Fibroblast of mammary gland (primary cell): ENCODE data around the gene GOLGB1.

Experiments
- DNase-seq: peaks from one replicate; pipeline ENCODE4 v3.0.0-alpha.2; 2010; ENCODE audit warnings: low read depth
- H3K4me3 ChIP-seq: 2 replicates; pipeline ENCODE4 v1.5.1; 2011; ENCODE audit warnings: low read depth, mild to moderate bottlenecking, low read length, moderate library complexity; ENCODE audit not compliant: control insufficient read depth
- TF ChIP-seq, protein P1 (sequence below): conservative IDR thresholded peaks from 2 replicates; pipeline ENCODE4 v1.5.1; 2011; ENCODE audit warnings: low read depth, low read length, inconsistent platforms; ENCODE audit not compliant: control insufficient read depth, insufficient read depth

Gene GOLGB1

DNA sequence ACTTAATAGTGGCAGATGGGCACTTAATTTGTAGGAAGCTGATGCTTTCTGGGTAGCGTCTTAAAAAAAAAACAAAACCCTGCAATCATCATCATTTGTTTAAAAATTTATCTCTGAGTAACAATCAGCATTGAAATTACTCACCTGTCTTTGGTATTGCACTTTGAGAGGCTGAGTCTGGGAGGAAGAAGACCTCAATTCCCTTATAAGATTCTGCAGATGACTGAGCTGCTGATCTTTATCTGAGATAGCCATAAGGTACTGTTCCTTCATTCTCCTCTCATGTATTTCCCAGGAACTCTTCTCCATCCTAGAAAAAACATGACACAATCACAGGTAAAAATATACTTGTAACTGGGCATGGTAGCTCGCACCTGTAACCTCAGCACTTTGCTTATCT is 72.4 kb downstream of the GOLGB1 start:
- TF ChIP-seq, protein P1, sequence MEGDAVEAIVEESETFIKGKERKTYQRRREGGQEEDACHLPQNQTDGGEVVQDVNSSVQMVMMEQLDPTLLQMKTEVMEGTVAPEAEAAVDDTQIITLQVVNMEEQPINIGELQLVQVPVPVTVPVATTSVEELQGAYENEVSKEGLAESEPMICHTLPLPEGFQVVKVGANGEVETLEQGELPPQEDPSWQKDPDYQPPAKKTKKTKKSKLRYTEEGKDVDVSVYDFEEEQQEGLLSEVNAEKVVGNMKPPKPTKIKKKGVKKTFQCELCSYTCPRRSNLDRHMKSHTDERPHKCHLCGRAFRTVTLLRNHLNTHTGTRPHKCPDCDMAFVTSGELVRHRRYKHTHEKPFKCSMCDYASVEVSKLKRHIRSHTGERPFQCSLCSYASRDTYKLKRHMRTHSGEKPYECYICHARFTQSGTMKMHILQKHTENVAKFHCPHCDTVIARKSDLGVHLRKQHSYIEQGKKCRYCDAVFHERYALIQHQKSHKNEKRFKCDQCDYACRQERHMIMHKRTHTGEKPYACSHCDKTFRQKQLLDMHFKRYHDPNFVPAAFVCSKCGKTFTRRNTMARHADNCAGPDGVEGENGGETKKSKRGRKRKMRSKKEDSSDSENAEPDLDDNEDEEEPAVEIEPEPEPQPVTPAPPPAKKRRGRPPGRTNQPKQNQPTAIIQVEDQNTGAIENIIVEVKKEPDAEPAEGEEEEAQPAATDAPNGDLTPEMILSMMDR: no peak
- no peak overlapping the region for H3K4me3 ChIP-seq
- DNase-seq: no peak

DNA sequence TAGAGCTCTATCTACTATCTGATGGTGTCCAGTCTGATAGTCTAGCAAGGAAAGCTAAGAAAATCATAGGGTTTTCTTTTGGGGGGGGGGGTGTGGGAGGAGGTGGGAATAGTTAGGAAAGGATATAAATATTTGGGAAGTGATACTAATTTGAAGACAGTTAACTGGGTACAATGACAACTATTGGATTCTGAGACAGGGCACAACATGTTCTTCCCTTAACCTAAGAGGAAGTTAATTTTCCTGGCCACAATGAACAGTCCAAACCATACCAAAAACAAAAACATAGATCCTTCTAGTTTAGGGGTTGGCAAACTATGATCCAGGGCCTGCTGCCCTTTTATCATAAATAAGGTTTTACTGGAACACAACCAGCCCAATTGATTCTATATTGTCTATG is 78.9 kb downstream of the GOLGB1 start:
- no peak for DNase-seq
- TF ChIP-seq, protein P1: no peak
- no peak overlapping the region for H3K4me3 ChIP-seq

DNA sequence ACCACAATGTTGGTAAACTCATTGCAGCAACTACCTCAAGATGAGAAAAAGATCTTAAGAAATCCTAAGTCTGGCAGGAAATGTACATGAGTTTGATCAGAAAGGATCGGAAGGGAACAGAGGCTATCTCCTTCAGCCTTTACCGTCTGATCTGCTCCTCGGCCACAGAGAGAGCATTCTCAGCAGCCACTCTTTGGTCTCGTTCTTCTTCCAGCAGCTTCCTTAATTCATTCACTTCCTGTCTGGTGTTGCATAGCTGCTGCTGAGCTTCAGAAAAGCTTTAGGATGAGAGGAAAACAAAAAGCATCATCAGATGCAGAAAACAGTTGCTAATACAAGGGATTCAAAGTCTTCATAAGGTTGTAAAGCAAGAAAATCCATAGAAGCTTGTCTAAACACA is 82.2 kb downstream of the GOLGB1 start:
- no peak for DNase-seq
- TF ChIP-seq, protein P1: no peak
- H3K4me3 ChIP-seq: no peak overlapping the region

DNA sequence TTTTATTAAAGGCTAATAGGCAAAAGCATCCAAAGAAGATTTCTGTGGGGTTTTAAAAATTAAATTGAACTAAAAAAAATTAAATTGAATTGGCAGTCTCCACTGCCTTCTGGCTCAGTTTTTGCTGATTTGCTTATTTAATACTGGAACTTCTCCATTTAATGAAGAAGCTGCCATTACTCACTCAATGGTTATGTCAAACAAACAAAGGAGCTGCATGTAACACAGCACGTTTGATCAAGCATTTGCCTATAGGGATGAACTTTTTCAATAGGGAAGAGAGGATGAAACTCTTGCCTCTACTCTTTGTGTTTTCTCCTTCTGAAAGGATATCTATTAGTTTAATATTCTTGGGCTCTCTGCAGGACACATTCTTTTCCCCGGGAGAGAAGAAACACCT is 84.1 kb downstream of the GOLGB1 start:
- H3K4me3 ChIP-seq: no peak overlapping the region
- TF ChIP-seq, protein P1: no peak
- no peak for DNase-seq

DNA sequence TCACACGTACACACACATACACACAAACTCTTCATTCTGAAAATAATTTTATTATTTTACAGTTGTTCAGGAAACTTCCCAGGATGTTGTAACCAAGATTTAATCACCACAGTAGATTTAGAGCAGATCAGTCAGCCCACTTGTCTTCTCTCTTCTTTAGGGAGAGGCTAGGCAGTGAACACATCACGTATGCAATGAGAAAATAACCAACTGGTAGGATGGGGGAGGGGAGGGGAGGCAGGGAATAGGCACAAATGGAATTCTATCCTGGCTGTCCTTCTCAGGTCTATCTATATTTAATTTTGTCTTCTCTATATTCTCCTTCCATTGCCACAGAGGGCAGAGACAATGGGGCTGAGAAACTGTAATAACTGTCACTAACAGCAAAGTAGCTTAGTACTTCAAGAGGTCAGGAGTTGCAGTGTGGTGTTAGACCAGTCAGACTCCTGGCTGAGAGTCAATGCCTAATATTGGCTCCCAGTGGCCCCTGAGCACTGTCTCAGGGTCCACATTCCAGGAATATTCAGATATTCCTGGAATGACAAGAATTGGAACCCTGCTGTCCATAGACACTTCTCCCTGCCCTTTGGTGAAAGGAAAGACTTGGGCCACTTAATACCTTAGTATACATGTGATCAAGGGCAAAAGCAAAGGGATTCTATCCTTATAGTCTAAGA is 86.2 kb downstream of the GOLGB1 start:
- TF ChIP-seq, protein P1: no peak
- DNase-seq: no peak

DNA sequence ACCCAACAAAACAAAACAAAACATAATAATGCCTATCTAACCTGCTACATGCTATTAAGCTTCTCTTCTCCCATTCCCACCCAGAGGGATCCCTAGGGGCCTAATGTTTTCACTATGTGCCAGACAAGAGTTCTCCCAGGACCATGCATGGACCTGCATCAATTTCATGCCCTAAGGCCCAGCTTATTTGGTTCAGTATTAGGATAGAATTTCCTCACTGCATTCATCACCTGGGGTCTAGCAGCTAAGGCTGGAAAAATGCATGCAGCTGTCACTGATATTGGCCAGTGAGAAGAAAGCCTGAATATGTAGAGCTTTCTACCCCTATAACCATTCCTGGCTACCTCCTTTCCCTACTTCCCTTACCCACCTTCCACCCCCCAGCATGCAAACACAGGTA is 86.8 kb downstream of the GOLGB1 start:
- DNase-seq: no peak
- TF ChIP-seq, protein P1: no peak
- H3K4me3 ChIP-seq: no peak overlapping the region

More for the DNA sequence above, 86.2 kb downstream of the GOLGB1 start:
- H3K4me3 ChIP-seq: no peak overlapping the region

DNA sequence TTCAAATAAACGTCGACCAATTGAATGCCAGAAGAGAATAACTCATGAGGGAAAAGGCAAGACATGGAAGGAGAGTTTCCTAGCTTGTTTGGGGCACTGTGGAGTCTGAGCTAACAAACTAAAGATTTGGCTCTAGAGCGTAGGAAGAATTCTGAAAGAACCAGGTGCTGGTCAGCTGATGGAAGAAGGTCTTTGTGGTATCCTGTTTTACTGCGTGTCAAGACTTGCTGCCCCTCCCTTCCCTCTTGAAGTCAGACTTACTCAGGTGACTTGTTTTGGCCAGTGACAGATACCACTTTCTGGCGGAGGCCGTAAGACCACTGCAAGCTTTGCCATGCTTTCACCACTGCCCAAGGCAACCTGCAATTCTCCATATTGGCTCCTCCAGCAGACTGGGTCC is 88.2 kb downstream of the GOLGB1 start:
- H3K4me3 ChIP-seq: no peak overlapping the region
- TF ChIP-seq, protein P1: no peak
- DNase-seq: no peak
